Measurements from ENCODE around the gene SYPL2. TPM values are rescaled to one million over a fixed set of nuclear protein-coding genes. Genes with fewer than 3 reads are reported as not detected.

SYPL2 gene
- total RNA-seq, 4 donors from 2014 or later = 2.0 to 8.4 (median 4.2) TPM

DNA sequence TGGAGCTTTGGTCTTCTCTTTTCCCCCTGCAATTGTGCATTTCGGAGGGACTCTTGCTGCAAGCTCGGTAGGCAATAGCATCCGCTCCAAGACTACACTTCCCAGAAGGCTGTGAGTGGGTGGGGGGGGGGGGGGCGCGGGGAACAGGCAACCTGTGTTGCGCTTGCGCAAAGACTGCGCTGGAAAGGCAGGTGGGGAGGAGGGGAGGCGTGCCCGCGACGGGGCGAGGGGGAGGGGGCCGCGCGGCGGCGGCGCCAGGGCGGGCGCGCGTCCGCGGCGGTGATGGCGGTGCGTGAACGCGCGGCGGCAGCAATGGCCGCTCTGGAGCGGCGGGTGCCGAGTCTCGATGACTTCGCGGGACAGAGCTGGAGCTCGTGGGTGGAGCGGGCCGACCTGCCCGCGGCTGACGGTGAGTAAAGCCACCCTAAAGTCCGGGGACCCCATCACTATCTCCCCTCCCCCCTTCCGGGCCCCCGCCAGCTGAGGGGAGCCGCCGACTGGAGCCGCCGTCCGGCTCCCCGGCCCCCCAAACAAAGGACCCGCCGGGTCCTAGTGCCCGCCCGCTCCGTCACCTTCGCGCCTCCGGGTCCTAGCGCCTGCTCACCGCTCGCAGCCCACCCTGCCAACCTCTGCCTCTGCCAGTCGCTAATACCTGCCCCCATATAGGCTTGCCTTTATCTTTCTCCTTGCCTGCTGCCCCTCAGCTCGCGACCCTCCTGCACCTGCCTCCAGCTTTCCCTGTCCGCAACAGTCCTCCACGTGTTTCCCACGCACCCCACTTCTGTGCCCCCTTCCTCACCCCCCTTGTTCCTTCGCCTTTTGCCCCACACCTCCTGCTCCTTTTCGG, 17.5 kb downstream of the SYPL2 start, which contains the start of gene ATXN7L2:
Gene ATXN7L2, plus strand, starts transcription at position 234 of the 847 bp plus-strand sequence. Its CDS starts 49 bp downstream, at position 283.
- Histone ChIP-seq H3K27ac (peak within 1 kb of the TSS; percentile 85 to 98 (median 94)), H3K9me3 (no peaks in the 10 kb centered on the region), H3K27me3 (no peaks in the 10 kb centered on the region), H3K36me3 (peaks cover 0 to 46% of the 10 kb centered on the region in 2 donors), H3K4me1 (peaks cover 0 to 24% (median 8%) of the 10 kb centered on the region in 3 donors), H3K4me3 (peak within 1 kb of the TSS; percentile 74 to 77)
- WGBS, 2 donors (ENCODE audit: low coverage in 1 of 2) = 0 to 2% methylated on average over 13 to 19 of the region's 73 CpGs
- TF ChIP-seq, protein P1, sequence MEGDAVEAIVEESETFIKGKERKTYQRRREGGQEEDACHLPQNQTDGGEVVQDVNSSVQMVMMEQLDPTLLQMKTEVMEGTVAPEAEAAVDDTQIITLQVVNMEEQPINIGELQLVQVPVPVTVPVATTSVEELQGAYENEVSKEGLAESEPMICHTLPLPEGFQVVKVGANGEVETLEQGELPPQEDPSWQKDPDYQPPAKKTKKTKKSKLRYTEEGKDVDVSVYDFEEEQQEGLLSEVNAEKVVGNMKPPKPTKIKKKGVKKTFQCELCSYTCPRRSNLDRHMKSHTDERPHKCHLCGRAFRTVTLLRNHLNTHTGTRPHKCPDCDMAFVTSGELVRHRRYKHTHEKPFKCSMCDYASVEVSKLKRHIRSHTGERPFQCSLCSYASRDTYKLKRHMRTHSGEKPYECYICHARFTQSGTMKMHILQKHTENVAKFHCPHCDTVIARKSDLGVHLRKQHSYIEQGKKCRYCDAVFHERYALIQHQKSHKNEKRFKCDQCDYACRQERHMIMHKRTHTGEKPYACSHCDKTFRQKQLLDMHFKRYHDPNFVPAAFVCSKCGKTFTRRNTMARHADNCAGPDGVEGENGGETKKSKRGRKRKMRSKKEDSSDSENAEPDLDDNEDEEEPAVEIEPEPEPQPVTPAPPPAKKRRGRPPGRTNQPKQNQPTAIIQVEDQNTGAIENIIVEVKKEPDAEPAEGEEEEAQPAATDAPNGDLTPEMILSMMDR (IDR thresholded peaks at IDR 0.05) = peak in 3 of 4 experiments; percentile 2 to 11 (median 8)
- TF ChIP-seq POLR2AphosphoS5 (IDR thresholded peaks at IDR 0.05) (peak; percentile 30), POLR2A (IDR thresholded peaks at IDR 0.05) (peak; percentile 58 to 62), EP300 (IDR thresholded peaks at IDR 0.05) (no peak)
- ATAC-seq = peak; percentile 91

DNA sequence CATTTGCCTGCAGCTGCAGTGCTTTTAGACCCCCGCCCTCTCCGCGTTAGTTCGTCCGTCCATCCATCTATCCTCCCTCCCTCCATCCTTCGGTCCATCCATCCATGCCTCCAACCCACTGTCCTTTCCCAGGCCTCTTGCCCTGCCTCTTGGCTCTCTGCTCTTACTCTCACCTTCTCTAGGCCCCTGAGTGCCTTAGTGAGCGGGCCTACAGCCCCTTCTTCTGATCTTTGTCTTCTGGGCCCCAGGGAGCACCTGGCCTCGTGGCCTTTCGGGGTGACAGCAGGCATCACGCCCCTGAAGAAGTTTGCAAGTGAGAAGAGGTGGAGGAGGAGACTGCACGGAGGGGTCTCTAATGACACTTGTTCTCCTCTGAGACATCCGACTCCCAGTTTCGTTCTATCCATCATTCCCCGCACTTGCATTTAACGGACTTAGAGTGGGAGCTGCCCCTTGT, 18.2 kb downstream of the SYPL2 start:
- Histone ChIP-seq H3K9me3 (no peaks in the 10 kb centered on the region), H3K36me3 (peaks cover 0 to 46% of the 10 kb centered on the region in 2 donors), H3K27me3 (no peaks in the 10 kb centered on the region), H3K27ac (peak overlapping the region in 3 of 4 donors; percentile 94 to 98 (median 95)), H3K4me3 (peak overlapping the region; percentile 74 to 77), H3K4me1 (peaks cover 0 to 24% (median 8%) of the 10 kb centered on the region in 3 donors)
- WGBS, 2 donors (ENCODE audit: low coverage in 1 of 2) = 8 to 25% methylated on average over 9 to 15 of the region's 15 CpGs
- ATAC-seq = no peak
- TF ChIP-seq, protein P1 (IDR thresholded peaks at IDR 0.05) = no peak
- TF ChIP-seq POLR2A (IDR thresholded peaks at IDR 0.05) (no peak), POLR2AphosphoS5 (IDR thresholded peaks at IDR 0.05) (no peak), EP300 (IDR thresholded peaks at IDR 0.05) (no peak)

DNA sequence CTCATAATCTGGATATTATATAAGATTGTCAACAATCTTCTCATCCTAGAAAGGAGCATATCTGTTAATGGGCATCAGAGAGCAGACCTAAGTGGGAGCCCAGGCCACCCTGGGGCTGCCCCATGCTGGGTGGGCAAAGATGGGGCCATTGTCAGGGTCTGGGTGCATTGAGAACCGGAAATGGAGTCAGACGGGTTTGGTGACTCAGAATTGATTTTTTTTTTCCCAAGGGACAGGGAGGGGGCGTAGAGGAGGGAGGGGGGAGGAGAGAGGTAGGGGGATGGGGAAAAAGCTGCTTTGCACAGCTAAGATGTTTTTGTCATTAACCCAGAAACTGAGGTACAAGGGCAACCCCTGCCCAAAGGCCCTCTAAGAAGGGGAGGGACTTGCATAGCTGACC, 18.7 kb downstream of the SYPL2 start:
- Histone ChIP-seq H3K9me3 (no peaks in the 10 kb centered on the region), H3K27me3 (no peaks in the 10 kb centered on the region), H3K27ac (no peak overlapping the region), H3K36me3 (peaks cover 0 to 46% of the 10 kb centered on the region in 2 donors), H3K4me3 (peak overlapping the region in 1 of 2 donors; percentile 74), H3K4me1 (peaks cover 0 to 24% (median 8%) of the 10 kb centered on the region in 3 donors)
- no peak for ATAC-seq
- 25% methylated on average over 2 of the region's 3 CpGs; no CpG with 5 or more reads in 1 of the 2 donors for WGBS, 2 donors (ENCODE audit: low coverage in 1 of 2)
- TF ChIP-seq, protein P1 (IDR thresholded peaks at IDR 0.05) = no peak
- TF ChIP-seq POLR2AphosphoS5 (IDR thresholded peaks at IDR 0.05) = no peak
- TF ChIP-seq EP300 (IDR thresholded peaks at IDR 0.05) = no peak
- TF ChIP-seq POLR2A (IDR thresholded peaks at IDR 0.05) = no peak

DNA sequence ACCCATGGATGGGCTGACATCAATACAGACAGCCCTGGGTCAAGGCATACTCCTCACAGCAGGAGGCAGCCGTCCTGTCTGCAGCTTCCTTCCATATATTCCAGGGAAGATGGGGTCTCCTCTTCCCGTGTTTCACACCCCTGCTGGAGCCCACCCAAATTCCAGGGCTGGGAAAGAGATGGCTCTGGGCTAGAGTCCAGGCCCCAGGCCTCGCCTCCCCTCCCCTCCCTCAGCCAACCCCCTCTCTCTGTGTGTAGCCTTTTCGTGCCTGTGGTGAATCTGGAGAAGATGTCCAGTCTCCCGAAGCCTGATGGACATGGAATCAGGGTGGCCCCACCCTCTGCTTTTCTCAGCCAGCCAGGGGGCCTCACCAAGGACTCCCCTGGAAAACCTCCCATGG, 20.9 kb downstream of the SYPL2 start:
- TF ChIP-seq, protein P1 (IDR thresholded peaks at IDR 0.05) = no peak
- TF ChIP-seq POLR2A (IDR thresholded peaks at IDR 0.05) (no peak), EP300 (IDR thresholded peaks at IDR 0.05) (no peak), POLR2AphosphoS5 (IDR thresholded peaks at IDR 0.05) (no peak)
- no peak for ATAC-seq
- Histone ChIP-seq H3K4me1 (peaks cover 0 to 33% (median 8%) of the 10 kb centered on the region in 3 donors), H3K36me3 (peaks cover 0 to 39% of the 10 kb centered on the region in 2 donors), H3K27ac (no peak overlapping the region), H3K27me3 (no peaks in the 10 kb centered on the region), H3K9me3 (no peaks in the 10 kb centered on the region), H3K4me3 (no peak overlapping the region)
- 57% methylated on average over 2 of the region's 5 CpGs; no CpG with 5 or more reads in 1 of the 2 donors for WGBS, 2 donors (ENCODE audit: low coverage in 1 of 2)

Data from gastroesophageal sphincter (tissue), 4 donors.